ENCODE results near the gene NXN.
"Not testable (repeated sequence)": the region's sequence is repeated elsewhere in the genome, so short reads cannot be mapped to it uniquely, and the experiment has no call there.

Gene NXN

GRCh38 chr17:752002-752619 lies 227.5 kb downstream of the NXN start, which contains the start of gene GEMIN4:
GEMIN4 (minus strand) TSS chr17:752264; CDS start chr17:752142, 122 bp downstream.
- peak; percentile 90 for DNase-seq

GRCh38 chr17:751269-752001 lies 228.1 kb downstream of the NXN start:
- peak; percentile 62 for DNase-seq

GRCh38 chr17:750431-751037 lies 229.0 kb downstream of the NXN start:
- no peak for DNase-seq

GRCh38 chr17:749359-749758 lies 230.2 kb downstream of the NXN start:
- not testable (repeated sequence) for DNase-seq
